Measurements from ENCODE around the gene TMEM8B.
A peak's percentile ranks its signal among the peaks of the same experiment; 100 is the strongest.
"Not testable (repeated sequence)": the region's sequence is repeated elsewhere in the genome, so short reads cannot be mapped to it uniquely, and the experiment has no call there.

Gene TMEM8B

DNA sequence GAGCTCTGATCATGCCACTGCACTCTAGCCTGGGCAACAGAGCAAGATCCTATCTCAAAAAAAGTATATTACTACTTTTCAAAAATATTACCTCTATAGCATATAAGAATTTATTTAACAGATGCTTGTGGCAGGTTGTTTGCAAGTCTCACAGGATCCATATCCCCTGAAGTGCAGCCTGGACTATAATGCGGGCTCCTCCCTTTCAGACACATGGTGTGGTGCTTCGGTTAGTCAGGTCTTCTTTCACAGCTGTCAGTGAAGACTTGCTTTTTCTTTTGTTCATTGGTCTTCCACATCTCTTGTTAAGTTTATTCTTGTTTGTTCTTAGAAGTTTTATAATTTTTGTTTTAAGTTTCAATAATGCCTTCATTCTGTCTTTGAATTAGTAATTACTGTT lies 67.5 kb downstream of the TMEM8B start:
- TF ChIP-seq EZH2phosphoT487 (IDR thresholded peaks at IDR 0.05; ENCODE audit: low read length) (no peak), EZH2 (optimal IDR thresholded peaks at IDR 0.05; ENCODE audit: low read depth, low read length) (no peak)
- TF ChIP-seq, protein P1, sequence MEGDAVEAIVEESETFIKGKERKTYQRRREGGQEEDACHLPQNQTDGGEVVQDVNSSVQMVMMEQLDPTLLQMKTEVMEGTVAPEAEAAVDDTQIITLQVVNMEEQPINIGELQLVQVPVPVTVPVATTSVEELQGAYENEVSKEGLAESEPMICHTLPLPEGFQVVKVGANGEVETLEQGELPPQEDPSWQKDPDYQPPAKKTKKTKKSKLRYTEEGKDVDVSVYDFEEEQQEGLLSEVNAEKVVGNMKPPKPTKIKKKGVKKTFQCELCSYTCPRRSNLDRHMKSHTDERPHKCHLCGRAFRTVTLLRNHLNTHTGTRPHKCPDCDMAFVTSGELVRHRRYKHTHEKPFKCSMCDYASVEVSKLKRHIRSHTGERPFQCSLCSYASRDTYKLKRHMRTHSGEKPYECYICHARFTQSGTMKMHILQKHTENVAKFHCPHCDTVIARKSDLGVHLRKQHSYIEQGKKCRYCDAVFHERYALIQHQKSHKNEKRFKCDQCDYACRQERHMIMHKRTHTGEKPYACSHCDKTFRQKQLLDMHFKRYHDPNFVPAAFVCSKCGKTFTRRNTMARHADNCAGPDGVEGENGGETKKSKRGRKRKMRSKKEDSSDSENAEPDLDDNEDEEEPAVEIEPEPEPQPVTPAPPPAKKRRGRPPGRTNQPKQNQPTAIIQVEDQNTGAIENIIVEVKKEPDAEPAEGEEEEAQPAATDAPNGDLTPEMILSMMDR (IDR thresholded peaks at IDR 0.05; ENCODE audit: low read length): no peak
- Histone ChIP-seq H3K9me3 (replicated peaks; ENCODE audit: insufficient read depth, low read length) (no peaks in the 10 kb centered on the region), H3K4me3 (ENCODE audit: low read length) (no peak overlapping the region)

DNA sequence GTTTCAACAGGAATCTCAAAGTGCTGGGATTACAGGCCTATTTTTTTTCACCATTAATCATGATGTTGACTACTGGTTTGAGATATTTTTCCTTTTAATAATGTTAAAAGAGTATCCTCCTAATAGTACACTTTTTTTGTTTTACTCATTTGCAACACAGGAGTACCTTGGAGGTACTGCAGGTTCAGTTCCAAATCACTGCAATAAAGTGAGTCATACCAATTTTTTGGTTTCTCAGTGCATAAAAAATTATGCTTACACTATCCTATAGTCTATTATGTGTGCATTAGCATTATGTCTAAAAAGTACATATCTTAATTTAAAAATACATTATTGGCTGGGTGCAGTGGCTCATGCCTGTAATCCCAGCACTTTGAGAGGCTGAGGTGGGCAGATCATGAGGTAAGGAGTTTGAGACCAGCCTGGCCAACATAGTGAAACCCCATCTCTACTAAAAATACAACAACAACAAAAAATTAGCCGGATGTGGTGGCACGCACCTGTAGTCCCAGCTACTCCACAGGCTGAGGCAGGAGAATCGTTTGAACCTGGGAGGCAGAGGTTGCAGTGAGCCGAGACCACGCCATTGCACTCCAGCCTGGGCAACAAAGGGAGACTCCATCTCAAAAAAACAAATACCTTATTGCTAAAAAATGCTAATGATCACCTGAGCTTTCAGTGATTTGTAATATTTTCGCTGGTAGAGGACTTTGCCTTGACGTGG lies 68.5 kb downstream of the TMEM8B start:
- H3K27ac ChIP-seq (ENCODE audit: low read length): peak overlapping the region; percentile 63; the same call in 1 of the 2 replicates
- H3K4me3 ChIP-seq (ENCODE audit: low read length): not testable (repeated sequence)
- DNase-seq: peak; percentile 62

More for the DNA sequence above, 67.5 kb downstream of the TMEM8B start:
- no peaks in the 10 kb centered on the region for H3K79me2 ChIP-seq (ENCODE audit: low read length)
- peaks cover 12% of the 10 kb centered on the region; the same call in 1 of the 2 replicates for H3F3A ChIP-seq (ENCODE audit: insufficient read depth, low read length)
- no peak overlapping the region for H3K27ac ChIP-seq (ENCODE audit: low read length)
- H2AFZ ChIP-seq (ENCODE audit: low read length): no peak overlapping the region
- no peaks in the 10 kb centered on the region for H4K20me1 ChIP-seq (ENCODE audit: insufficient read depth, low read length)
- no peaks in the 10 kb centered on the region for H3K27me3 ChIP-seq (replicated peaks; ENCODE audit: insufficient read depth, low read length)
- H3K4me1 ChIP-seq (ENCODE audit: low read length): peaks cover 45% of the 10 kb centered on the region
- H3K9me2 ChIP-seq (replicated peaks; ENCODE audit: insufficient read depth, low read length): no peaks in the 10 kb centered on the region
- no peaks in the 10 kb centered on the region for H3K36me3 ChIP-seq (replicated peaks; ENCODE audit: insufficient read depth, low read length)
- no peak overlapping the region for H3K4me2 ChIP-seq (ENCODE audit: low read depth, low read length)
- DNase-seq: no peak
- H3K9ac ChIP-seq (ENCODE audit: low read length): no peak overlapping the region

DNA sequence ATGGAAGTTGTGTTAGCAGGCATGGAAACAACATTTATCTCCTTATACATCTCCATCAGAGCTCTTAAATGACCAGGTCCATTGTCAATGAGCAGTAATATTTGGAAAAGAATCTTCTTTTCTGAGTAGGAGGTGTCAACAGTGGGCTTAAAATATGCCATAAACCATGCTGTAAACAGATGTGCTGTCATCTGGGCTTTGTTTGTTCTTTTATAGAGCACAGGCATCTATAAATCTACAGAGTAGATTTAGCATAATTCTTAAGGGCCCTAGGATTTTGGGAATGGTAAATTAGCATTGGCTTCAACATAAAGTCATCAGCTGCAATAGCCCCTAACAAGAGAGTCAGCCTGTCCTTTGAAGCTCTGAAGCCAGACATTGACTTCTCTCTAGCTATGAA lies 69.3 kb downstream of the TMEM8B start:
- no peak for DNase-seq
- Histone ChIP-seq H3K36me3 (replicated peaks; ENCODE audit: insufficient read depth, low read length) (no peaks in the 10 kb centered on the region), H2AFZ (ENCODE audit: low read length) (0 out of 2 replicates have a peak overlapping the region, but pooled peaks have one; percentile 15), H3K9me2 (replicated peaks; ENCODE audit: insufficient read depth, low read length) (no peaks in the 10 kb centered on the region), H3K4me1 (ENCODE audit: low read length) (peaks cover 44% of the 10 kb centered on the region), H3F3A (ENCODE audit: insufficient read depth, low read length) (peaks cover 12% of the 10 kb centered on the region; the same call in 1 of the 2 replicates), H3K79me2 (ENCODE audit: low read length) (no peaks in the 10 kb centered on the region), H3K9me3 (replicated peaks; ENCODE audit: insufficient read depth, low read length) (no peaks in the 10 kb centered on the region), H3K4me2 (ENCODE audit: low read depth, low read length) (peak overlapping the region; percentile 35; the same call in 1 of the 2 replicates), H4K20me1 (ENCODE audit: insufficient read depth, low read length) (no peaks in the 10 kb centered on the region), H3K9ac (ENCODE audit: low read length) (peak overlapping the region; percentile 5; the same call in 1 of the 2 replicates), H3K4me3 (ENCODE audit: low read length) (no peak overlapping the region), H3K27me3 (replicated peaks; ENCODE audit: insufficient read depth, low read length) (no peaks in the 10 kb centered on the region), H3K27ac (ENCODE audit: low read length) (peak overlapping the region; percentile 63; the same call in 1 of the 2 replicates)
- TF ChIP-seq EZH2 (optimal IDR thresholded peaks at IDR 0.05; ENCODE audit: low read depth, low read length): no peak
- TF ChIP-seq, protein P1 (IDR thresholded peaks at IDR 0.05; ENCODE audit: low read length): no peak
- TF ChIP-seq EZH2phosphoT487 (IDR thresholded peaks at IDR 0.05; ENCODE audit: low read length): no peak

More for the DNA sequence above, 68.5 kb downstream of the TMEM8B start:
- not testable (repeated sequence) for H4K20me1 ChIP-seq (ENCODE audit: insufficient read depth, low read length); H3K27me3 ChIP-seq (replicated peaks; ENCODE audit: insufficient read depth, low read length); H3K79me2 ChIP-seq (ENCODE audit: low read length); H3K9me2 ChIP-seq (replicated peaks; ENCODE audit: insufficient read depth, low read length); H3K36me3 ChIP-seq (replicated peaks; ENCODE audit: insufficient read depth, low read length); H3K9me3 ChIP-seq (replicated peaks; ENCODE audit: insufficient read depth, low read length)
- H3K4me2 ChIP-seq (ENCODE audit: low read depth, low read length): peak overlapping the region; percentile 40
- H3F3A ChIP-seq (ENCODE audit: insufficient read depth, low read length): peaks cover 12% of the 10 kb centered on the region; the same call in 1 of the 2 replicates
- peaks cover 36% of the 10 kb centered on the region for H3K4me1 ChIP-seq (ENCODE audit: low read length)
- peak overlapping the region; percentile 6; the same call in 1 of the 2 replicates for H3K9ac ChIP-seq (ENCODE audit: low read length)
- 0 out of 2 replicates have a peak overlapping the region, but pooled peaks have one; percentile 15 for H2AFZ ChIP-seq (ENCODE audit: low read length)

DNA sequence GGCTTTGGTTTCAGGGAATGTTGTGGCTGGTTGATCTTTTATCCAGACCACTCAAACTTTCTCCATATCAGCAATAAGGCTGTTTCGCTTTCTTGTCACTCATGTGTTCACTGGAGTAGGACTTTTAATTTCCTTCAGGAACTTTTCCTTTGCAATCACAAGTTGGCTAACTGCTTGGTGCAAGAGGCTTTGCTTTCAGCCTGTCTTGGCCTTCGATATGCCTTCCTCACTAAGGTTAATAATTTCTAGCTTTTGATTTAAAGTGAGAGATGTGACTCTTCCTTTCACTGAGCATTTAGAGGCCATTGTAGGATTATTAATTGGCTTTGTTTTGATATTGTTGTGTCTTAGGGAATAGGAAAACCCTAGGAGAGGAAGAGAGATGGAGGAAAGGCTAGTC lies 70.0 kb downstream of the TMEM8B start:
- DNase-seq: no peak
- no peaks in the 10 kb centered on the region for H3K9me3 ChIP-seq (replicated peaks; ENCODE audit: insufficient read depth, low read length)
- H3K36me3 ChIP-seq (replicated peaks; ENCODE audit: insufficient read depth, low read length): no peaks in the 10 kb centered on the region
- no peak overlapping the region for H3K27ac ChIP-seq (ENCODE audit: low read length)
- H3K4me3 ChIP-seq (ENCODE audit: low read length): no peak overlapping the region
- TF ChIP-seq EZH2phosphoT487 (IDR thresholded peaks at IDR 0.05; ENCODE audit: low read length) (no peak), EZH2 (optimal IDR thresholded peaks at IDR 0.05; ENCODE audit: low read depth, low read length) (no peak)
- TF ChIP-seq, protein P1 (IDR thresholded peaks at IDR 0.05; ENCODE audit: low read length): no peak
- no peaks in the 10 kb centered on the region for H3K9me2 ChIP-seq (replicated peaks; ENCODE audit: insufficient read depth, low read length)
- H2AFZ ChIP-seq (ENCODE audit: low read length): no peak overlapping the region
- H3K27me3 ChIP-seq (replicated peaks; ENCODE audit: insufficient read depth, low read length): no peaks in the 10 kb centered on the region
- no peaks in the 10 kb centered on the region for H4K20me1 ChIP-seq (ENCODE audit: insufficient read depth, low read length)
- peaks cover 12% of the 10 kb centered on the region; the same call in 1 of the 2 replicates for H3F3A ChIP-seq (ENCODE audit: insufficient read depth, low read length)
- no peak overlapping the region for H3K4me2 ChIP-seq (ENCODE audit: low read depth, low read length)
- no peaks in the 10 kb centered on the region for H3K79me2 ChIP-seq (ENCODE audit: low read length)
- no peak overlapping the region for H3K9ac ChIP-seq (ENCODE audit: low read length)
- H3K4me1 ChIP-seq (ENCODE audit: low read length): peaks cover 46% of the 10 kb centered on the region
